ENCODE measurements around the gene PHF12.
A peak's percentile ranks its signal among the peaks of the same experiment; 100 is the strongest.

Gene PHF12

DNA sequence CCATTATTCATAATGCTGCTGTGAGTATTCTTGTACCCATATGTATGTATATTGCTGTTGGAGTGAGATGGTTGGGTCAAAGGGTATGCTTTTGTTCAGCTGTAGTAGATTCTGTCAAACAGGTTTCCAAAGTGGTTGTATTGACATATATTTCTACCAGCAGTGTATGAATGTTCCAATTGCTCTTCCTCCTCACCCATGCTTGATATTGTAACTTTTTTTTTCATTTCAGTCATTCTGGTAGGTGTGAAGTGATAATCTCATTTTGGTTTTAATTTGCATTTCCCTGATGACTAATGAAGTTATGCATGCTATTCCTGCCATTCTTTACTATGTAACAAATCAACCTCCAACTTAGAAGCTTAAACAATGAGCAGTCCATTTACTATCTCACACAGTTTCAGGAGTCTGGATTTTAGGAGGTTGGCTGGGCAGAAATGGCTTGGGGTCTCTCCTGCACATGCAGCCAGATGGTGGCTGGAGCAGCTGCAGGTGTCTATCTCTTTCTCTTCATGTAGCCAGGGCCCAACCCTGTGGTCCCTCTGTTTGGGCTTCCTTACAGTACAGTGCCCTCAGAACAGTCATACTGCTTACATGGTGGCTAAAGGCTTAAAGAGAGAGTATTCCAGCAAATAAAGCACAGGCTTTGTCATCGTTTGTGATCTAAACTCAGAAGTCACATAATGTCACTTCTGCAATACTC, 75.3 kb downstream of the PHF12 start:
- H3K36me3 ChIP-seq (ENCODE audit: control insufficient read depth in 1 of 2, insufficient read depth in 2 of 2, low read depth in 1 of 2, low read length in 2 of 2): peaks cover 25 to 31% of the 10 kb centered on the region in 2 experiments

DNA sequence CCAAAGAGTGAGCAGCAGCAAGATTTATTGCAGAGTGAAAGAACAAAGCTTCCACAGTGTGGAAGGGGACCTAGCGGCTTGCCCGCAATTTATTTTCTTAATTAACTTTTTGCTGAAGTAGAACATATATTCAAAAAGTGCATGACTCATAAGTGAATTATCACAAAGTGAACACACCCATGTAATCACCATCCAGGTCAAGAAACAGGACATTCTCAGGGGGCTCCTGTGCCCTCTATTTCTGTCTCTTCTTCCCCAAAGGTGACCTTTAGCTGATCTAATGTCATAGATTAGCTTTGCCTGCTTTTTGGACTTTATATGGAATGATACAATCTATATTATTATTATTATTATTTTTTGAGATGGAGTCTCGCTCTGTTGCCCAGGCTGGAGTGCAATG, 76.6 kb downstream of the PHF12 start:
- Histone ChIP-seq H3K79me1 (replicated peaks; ENCODE audit: low read length, poor library complexity, severe bottlenecking) (no peaks in the 10 kb centered on the region), H3K4me1 (ENCODE audit: control insufficient read depth, insufficient read depth, low read depth, low read length) (peaks cover 2% of the 10 kb centered on the region), H2BK12ac (ENCODE audit: low read length in 2 of 2) (no peak overlapping the region), H3K9ac (ENCODE audit: low read length) (no peak overlapping the region), H4K8ac (ENCODE audit: low read length) (no peak overlapping the region), H3K23ac (ENCODE audit: low read length in 2 of 2) (no peak overlapping the region), H4K91ac (ENCODE audit: low read length) (no peak overlapping the region), H3K14ac (ENCODE audit: low read length in 2 of 2) (no peak overlapping the region), H3K4ac (ENCODE audit: low read depth in 1 of 2, low read length in 2 of 2) (no peak overlapping the region), H3K27ac (ENCODE audit: low read length, poor library complexity, severe bottlenecking) (no peak overlapping the region), H3K36me3 (ENCODE audit: control insufficient read depth in 1 of 2, insufficient read depth in 2 of 2, low read depth in 1 of 2, low read length in 2 of 2) (peaks cover 12 to 19% of the 10 kb centered on the region in 2 experiments), H2AK5ac (ENCODE audit: low read length, severe bottlenecking) (no peak overlapping the region), H3K18ac (ENCODE audit: low read depth in 1 of 2, low read length in 2 of 2) (no peak overlapping the region), H2BK15ac (ENCODE audit: low read depth, poor library complexity, severe bottlenecking) (no peak overlapping the region), H2BK5ac (ENCODE audit: low read depth, low read length, poor library complexity, severe bottlenecking) (no peak overlapping the region), H2BK120ac (ENCODE audit: low read depth, low read length) (no peak overlapping the region), H2AFZ (ENCODE audit: low read depth, low read length) (no peak overlapping the region), H3K9me3 (ENCODE audit: control insufficient read depth, low read length) (no peaks in the 10 kb centered on the region), H3K4me2 (ENCODE audit: low read length, poor library complexity, severe bottlenecking) (no peak overlapping the region), H3K4me3 (ENCODE audit: insufficient read depth in 1 of 2, low read depth in 1 of 2, low read length in 2 of 2) (no peak overlapping the region), H3K27me3 (ENCODE audit: control insufficient read depth in 1 of 2, insufficient read depth in 1 of 2, low read length in 2 of 2) (no peaks in the 10 kb centered on the region)
- 100% methylated on average over 1 of the region's 3 CpGs for WGBS
- DNase-seq: no peak

More for the DNA sequence above, 75.3 kb downstream of the PHF12 start:
- no peak overlapping the region for H3K14ac ChIP-seq (ENCODE audit: low read length in 2 of 2)
- DNase-seq: no peak
- no peak overlapping the region for H4K8ac ChIP-seq (ENCODE audit: low read length)
- H3K4ac ChIP-seq (ENCODE audit: low read depth in 1 of 2, low read length in 2 of 2): no peak overlapping the region
- H4K91ac ChIP-seq (ENCODE audit: low read length): no peak overlapping the region
- no peak overlapping the region for H2BK5ac ChIP-seq (ENCODE audit: low read depth, low read length, poor library complexity, severe bottlenecking)
- H3K4me3 ChIP-seq (ENCODE audit: insufficient read depth in 1 of 2, low read depth in 1 of 2, low read length in 2 of 2): no peak overlapping the region
- H3K27me3 ChIP-seq (ENCODE audit: control insufficient read depth in 1 of 2, insufficient read depth in 1 of 2, low read length in 2 of 2): no peaks in the 10 kb centered on the region
- H3K9ac ChIP-seq (ENCODE audit: low read length): no peak overlapping the region
- H3K9me3 ChIP-seq (ENCODE audit: control insufficient read depth, low read length): no peaks in the 10 kb centered on the region
- H2BK12ac ChIP-seq (ENCODE audit: low read length in 2 of 2): no peak overlapping the region
- no peak overlapping the region for H2AK5ac ChIP-seq (ENCODE audit: low read length, severe bottlenecking)
- H3K4me1 ChIP-seq (ENCODE audit: control insufficient read depth, insufficient read depth, low read depth, low read length): peaks cover 2% of the 10 kb centered on the region
- 100% methylated on average over 1 of the region's 1 CpG for WGBS
- no peak overlapping the region for H3K23ac ChIP-seq (ENCODE audit: low read length in 2 of 2)
- H2BK120ac ChIP-seq (ENCODE audit: low read depth, low read length): no peak overlapping the region
- no peaks in the 10 kb centered on the region for H3K79me1 ChIP-seq (replicated peaks; ENCODE audit: low read length, poor library complexity, severe bottlenecking)
- no peak overlapping the region for H3K18ac ChIP-seq (ENCODE audit: low read depth in 1 of 2, low read length in 2 of 2)
- H3K27ac ChIP-seq (ENCODE audit: low read length, poor library complexity, severe bottlenecking): no peak overlapping the region
- no peak overlapping the region for H3K4me2 ChIP-seq (ENCODE audit: low read length, poor library complexity, severe bottlenecking)
- H2BK15ac ChIP-seq (ENCODE audit: low read depth, poor library complexity, severe bottlenecking): no peak overlapping the region
- H2AFZ ChIP-seq (ENCODE audit: low read depth, low read length): no peak overlapping the region

- Histone ChIP-seq H3K18ac (ENCODE audit: low read depth in 1 of 2, low read length in 2 of 2) (no peak overlapping the region), H4K8ac (ENCODE audit: low read length) (no peak overlapping the region), H3K4me2 (ENCODE audit: low read length, poor library complexity, severe bottlenecking) (no peak overlapping the region), H3K4me3 (ENCODE audit: insufficient read depth in 1 of 2, low read depth in 1 of 2, low read length in 2 of 2) (no peak overlapping the region), H2BK120ac (ENCODE audit: low read depth, low read length) (no peak overlapping the region), H3K14ac (ENCODE audit: low read length in 2 of 2) (no peak overlapping the region), H3K79me1 (replicated peaks; ENCODE audit: low read length, poor library complexity, severe bottlenecking) (no peaks in the 10 kb centered on the region), H3K9ac (ENCODE audit: low read length) (no peak overlapping the region), H2AFZ (ENCODE audit: low read depth, low read length) (no peak overlapping the region), H2BK5ac (ENCODE audit: low read depth, low read length, poor library complexity, severe bottlenecking) (no peak overlapping the region), H2AK5ac (ENCODE audit: low read length, severe bottlenecking) (no peak overlapping the region), H2BK12ac (ENCODE audit: low read length in 2 of 2) (no peak overlapping the region), H4K91ac (ENCODE audit: low read length) (no peak overlapping the region), H3K27me3 (ENCODE audit: control insufficient read depth in 1 of 2, insufficient read depth in 1 of 2, low read length in 2 of 2) (no peaks in the 10 kb centered on the region), H3K4ac (ENCODE audit: low read depth in 1 of 2, low read length in 2 of 2) (no peak overlapping the region), H3K23ac (ENCODE audit: low read length in 2 of 2) (no peak overlapping the region), H3K27ac (ENCODE audit: low read length, poor library complexity, severe bottlenecking) (no peak overlapping the region), H3K4me1 (ENCODE audit: control insufficient read depth, insufficient read depth, low read depth, low read length) (no peaks in the 10 kb centered on the region), H3K36me3 (ENCODE audit: control insufficient read depth in 1 of 2, insufficient read depth in 2 of 2, low read depth in 1 of 2, low read length in 2 of 2) (peaks cover 3 to 9% of the 10 kb centered on the region in 2 experiments), H3K9me3 (ENCODE audit: control insufficient read depth, low read length) (no peaks in the 10 kb centered on the region), H2BK15ac (ENCODE audit: low read depth, poor library complexity, severe bottlenecking) (no peak overlapping the region)
- 93% methylated on average over 2 of the region's 7 CpGs for WGBS
- DNase-seq: no peak
Measured at GRCh38 chr17:28873839-28874238, 77.5 kb downstream of the PHF12 start.

DNA sequence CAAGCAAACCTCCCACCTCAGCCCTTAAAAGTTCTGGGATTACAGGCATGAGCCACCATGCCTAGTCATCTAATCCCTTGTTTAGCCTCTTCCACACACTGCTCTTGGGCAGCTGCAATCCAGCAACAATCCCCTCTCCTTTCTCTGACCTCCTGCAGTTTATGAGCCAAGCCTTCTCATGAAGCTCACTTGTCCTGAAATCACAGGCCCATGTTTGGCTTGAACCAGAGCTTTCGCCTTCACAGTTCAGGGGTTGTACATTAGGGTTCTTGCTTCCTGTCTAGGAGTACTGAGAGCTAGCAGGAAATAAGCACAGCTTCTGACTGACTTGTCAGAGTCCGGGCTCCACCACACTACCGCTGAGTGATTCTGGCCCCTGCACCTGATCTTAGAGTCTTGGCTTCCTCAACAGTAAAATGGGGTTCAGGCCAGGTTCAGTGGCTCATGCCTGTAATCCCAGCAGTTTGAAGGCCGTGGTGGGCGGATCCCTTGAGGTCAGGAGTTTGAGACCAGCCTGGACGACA, 80.2 kb downstream of the PHF12 start:
- H2AK5ac ChIP-seq (ENCODE audit: low read length, severe bottlenecking): no peak overlapping the region
- no peak overlapping the region for H3K27ac ChIP-seq (ENCODE audit: low read length, poor library complexity, severe bottlenecking)
- H3K9me3 ChIP-seq (ENCODE audit: control insufficient read depth, low read length): no peaks in the 10 kb centered on the region
- H4K8ac ChIP-seq (ENCODE audit: low read length): peak overlapping the region; percentile 46
- H3K4me2 ChIP-seq (ENCODE audit: low read length, poor library complexity, severe bottlenecking): no peak overlapping the region
- H3K4me1 ChIP-seq (ENCODE audit: control insufficient read depth, insufficient read depth, low read depth, low read length): no peaks in the 10 kb centered on the region
- no peak overlapping the region for H4K91ac ChIP-seq (ENCODE audit: low read length)
- H2BK12ac ChIP-seq (ENCODE audit: low read length in 2 of 2): no peak overlapping the region
- H3K36me3 ChIP-seq (ENCODE audit: control insufficient read depth in 1 of 2, insufficient read depth in 2 of 2, low read depth in 1 of 2, low read length in 2 of 2): no peaks in the 10 kb centered on the region
- H2BK5ac ChIP-seq (ENCODE audit: low read depth, low read length, poor library complexity, severe bottlenecking): no peak overlapping the region
- 93% methylated on average over 6 of the region's 6 CpGs for WGBS
- no peaks in the 10 kb centered on the region for H3K27me3 ChIP-seq (ENCODE audit: control insufficient read depth in 1 of 2, insufficient read depth in 1 of 2, low read length in 2 of 2)
- H3K4ac ChIP-seq (ENCODE audit: low read depth in 1 of 2, low read length in 2 of 2): no peak overlapping the region
- no peak overlapping the region for H2AFZ ChIP-seq (ENCODE audit: low read depth, low read length)
- no peak overlapping the region for H3K18ac ChIP-seq (ENCODE audit: low read depth in 1 of 2, low read length in 2 of 2)
- H2BK15ac ChIP-seq (ENCODE audit: low read depth, poor library complexity, severe bottlenecking): no peak overlapping the region
- H3K79me1 ChIP-seq (replicated peaks; ENCODE audit: low read length, poor library complexity, severe bottlenecking): no peaks in the 10 kb centered on the region
- H3K4me3 ChIP-seq (ENCODE audit: insufficient read depth in 1 of 2, low read depth in 1 of 2, low read length in 2 of 2): no peak overlapping the region
- DNase-seq: no peak
- no peak overlapping the region for H3K9ac ChIP-seq (ENCODE audit: low read length)
- H2BK120ac ChIP-seq (ENCODE audit: low read depth, low read length): no peak overlapping the region
- H3K23ac ChIP-seq (ENCODE audit: low read length in 2 of 2): no peak overlapping the region
- H3K14ac ChIP-seq (ENCODE audit: low read length in 2 of 2): no peak overlapping the region

All from mesenchymal stem cell (in vitro differentiated cells and primary cell).